Gastrocnemius medialis (tissue), 4 donors: ENCODE measurements around the gene SLC25A25. TPM values are rescaled to one million over a fixed set of nuclear protein-coding genes. Genes with fewer than 3 reads are reported as not detected.

ENCODE experiments used
- ATAC-seq, 2 donors: fragments of 150-250 bp; one replicate each; pipeline ENCODE4 v1.9.1; 2016
- DNase-seq, 2 donors: peaks; one replicate each; pipeline ENCODE4 v3.0.0-alpha.2; 2019
- H3K27ac ChIP-seq, 4 donors: fragments of 200-600 bp; sonication (generic); 1 replicate in 1 of 4; 2 replicates in 3 of 4; pipeline ENCODE4 v1.5.1; 2016 to 2018; ENCODE audit warnings: mild to moderate bottlenecking in 2 of 4, moderate library complexity in 1 of 4
- H3K27me3 ChIP-seq, 3 donors: fragments of 200-600 bp; sonication (generic) in 2 of 3; 1 replicate in 1 of 3; 2 replicates in 2 of 3; pipeline versions ENCODE4 v1.5.1 to v1.6.0; 2016 to 2019; ENCODE audit warnings: mild to moderate bottlenecking in 1 of 3, moderate library complexity in 1 of 3
- H3K36me3 ChIP-seq, 2 donors: fragments of 200-600 bp; sonication (generic) in 1 of 2; one replicate each; pipeline ENCODE4 v1.5.1; 2017 to 2018
- H3K4me1 ChIP-seq, 2 donors: fragments of 200-600 bp; sonication (generic) in 1 of 2; one replicate each; pipeline ENCODE4 v1.5.1; 2016 to 2017; ENCODE audit warnings: mild to moderate bottlenecking in 2 of 2
- H3K4me3 ChIP-seq, 4 donors: fragments of 200-600 bp; sonication (generic) in 3 of 4; 1 replicate in 1 of 4; 2 replicates in 3 of 4; pipeline ENCODE4 v1.5.1; 2016 to 2019; ENCODE audit warnings: mild to moderate bottlenecking in 2 of 4
- H3K9me3 ChIP-seq, 3 donors: fragments of 200-600 bp; sonication (generic) in 2 of 3; 1 replicate in 1 of 3; 2 replicates in 2 of 3; pipeline ENCODE4 v1.5.1; 2016 to 2019
- CTCF ChIP-seq, 5 experiments: fragments of 450-650 bp in 3 of 5; fragments of 200-600 bp in 2 of 5; sonication (generic) in 2 of 5; IDR thresholded peaks in 4 of 5; conservative IDR thresholded peaks in 1 of 5; 1 replicate in 4 of 5; 2 replicates in 1 of 5; pipeline ENCODE4 v1.5.1; 2016 to 2019; ENCODE audit warnings: antibody characterized with exemption in 5 of 5, mild to moderate bottlenecking in 3 of 5, moderate library complexity in 3 of 5
- POLR2A ChIP-seq, 2 donors: fragments of 450-650 bp; IDR thresholded peaks; one replicate each; pipeline ENCODE4 v1.6.1; 2017; ENCODE audit warnings: antibody characterized with exemption in 2 of 2, mild to moderate bottlenecking in 2 of 2, moderate library complexity in 2 of 2
- in situ Hi-C, 4 donors: fragments of 200-750 bp; cut with MboI; loops; one replicate each; pipeline versions ENCODE4 v1.15.0 to v1.8.0; 2017; ENCODE audit warnings: low sequenced_read_pairs in 4 of 4
- intact Hi-C: fragments of 100-400 bp; cut with DNase I; formaldehyde crosslinking; loops from one replicate; pipeline ENCODE4 v1.15.1; 2023; ENCODE audit warnings: low total_unique reads
- total RNA-seq, 4 donors: library from RNA; depleted of rRNA; stranded (reverse); fragments of >200 nt; gene quantifications; one replicate each; pipeline versions ENCODE4 v1.1.0 to v1.2.3, GENCODE V29; 2016

Gene SLC25A25
- total RNA-seq, 4 donors from 2014 or later = 26.9 to 98.7 (median 46.0) TPM

- H3K9me3 ChIP-seq = no peaks in the 10 kb centered on the region
- no peak overlapping the region for H3K27ac ChIP-seq
- no peaks in the 10 kb centered on the region for H3K4me1 ChIP-seq
- TF ChIP-seq CTCF (IDR thresholded peaks at IDR 0.05 in 4 of 5, conservative IDR thresholded peaks at IDR 0.05 in 1 of 5) = no peak
- TF ChIP-seq POLR2A (IDR thresholded peaks at IDR 0.05) = no peak
- H3K27me3 ChIP-seq = no peaks in the 10 kb centered on the region
- no peaks in the 10 kb centered on the region for H3K36me3 ChIP-seq
- in situ Hi-C loops (no loop called here), intact Hi-C loops (no loop called here)
- no peak overlapping the region for H3K4me3 ChIP-seq
- DNase-seq (no peak), ATAC-seq (no peak)
Observed at GRCh38 chr9:128142596-128142995, 74.6 kb downstream of the SLC25A25 start.

GRCh38 chr9:128143525-128144238 lies 75.7 kb downstream of the SLC25A25 start:
- Histone ChIP-seq H3K36me3 (no peaks in the 10 kb centered on the region), H3K4me1 (peaks cover 0 to 1% of the 10 kb centered on the region in 2 donors), H3K27ac (no peak overlapping the region), H3K9me3 (no peaks in the 10 kb centered on the region), H3K27me3 (no peaks in the 10 kb centered on the region), H3K4me3 (no peak overlapping the region)
- intact Hi-C loops (no loop called here), in situ Hi-C loops (no loop called here)
- ATAC-seq (no peak), DNase-seq (no peak)
- TF ChIP-seq CTCF (IDR thresholded peaks at IDR 0.05 in 4 of 5, conservative IDR thresholded peaks at IDR 0.05 in 1 of 5) = no peak
- no peak for TF ChIP-seq POLR2A (IDR thresholded peaks at IDR 0.05)

GRCh38 chr9:128144239-128145181 lies 76.5 kb downstream of the SLC25A25 start:
- in situ Hi-C loops (no loop called here), intact Hi-C loops (no loop called here)
- no peak for ATAC-seq
- Histone ChIP-seq H3K4me1 (peaks cover 0 to 7% of the 10 kb centered on the region in 2 donors), H3K4me3 (no peak overlapping the region), H3K27ac (no peak overlapping the region), H3K9me3 (no peaks in the 10 kb centered on the region), H3K36me3 (no peaks in the 10 kb centered on the region), H3K27me3 (no peaks in the 10 kb centered on the region)
- no peak for TF ChIP-seq CTCF (IDR thresholded peaks at IDR 0.05 in 4 of 5, conservative IDR thresholded peaks at IDR 0.05 in 1 of 5)
- no peak for TF ChIP-seq POLR2A (IDR thresholded peaks at IDR 0.05)
- DNase-seq = no peak

GRCh38 chr9:128145536-128145935 lies 77.5 kb downstream of the SLC25A25 start:
- no peak for DNase-seq
- peaks cover 0 to 8% of the 10 kb centered on the region in 2 donors for H3K4me1 ChIP-seq
- intact Hi-C loops (no loop called here), in situ Hi-C loops (no loop called here)
- H3K27me3 ChIP-seq = no peaks in the 10 kb centered on the region
- no peak for ATAC-seq
- TF ChIP-seq CTCF (IDR thresholded peaks at IDR 0.05 in 4 of 5, conservative IDR thresholded peaks at IDR 0.05 in 1 of 5) = no peak
- no peak for TF ChIP-seq POLR2A (IDR thresholded peaks at IDR 0.05)
- H3K27ac ChIP-seq = no peak overlapping the region
- H3K9me3 ChIP-seq = no peaks in the 10 kb centered on the region
- H3K36me3 ChIP-seq = no peaks in the 10 kb centered on the region
- no peak overlapping the region for H3K4me3 ChIP-seq
